Astrocyte (in vitro differentiated cells and primary cell): ENCODE measurements around the gene PXDC1. TPM values are rescaled to one million over a fixed set of nuclear protein-coding genes. Genes with fewer than 3 reads are reported as not detected.

Experiments
- DNase-seq: peaks from one replicate; pipeline ENCODE4 v3.0.0-alpha.2; 2010; ENCODE audit warnings: low read depth
- FAIRE-seq: peaks from 2 replicates; lab custom pipeline; 2011; peaks lifted over from hg19 to GRCh38; lab: Jason Lieb, UNC
- H2AFZ ChIP-seq: 2 replicates; pipeline ENCODE4 v1.6.0; 2012; ENCODE audit warnings: low read depth, low read length, inconsistent platforms
- H3K27ac ChIP-seq: 2 replicates; pipeline ENCODE4 v1.5.1; 2011; ENCODE audit warnings: low read depth, low read length, inconsistent platforms
- H3K27me3 ChIP-seq: 2 replicates; pipeline ENCODE4 v1.6.0; 2011; ENCODE audit warnings: low read length, inconsistent platforms; ENCODE audit not compliant: insufficient read depth
- H3K36me3 ChIP-seq: 2 replicates; pipeline ENCODE4 v1.5.1; 2011; ENCODE audit warnings: low read length, inconsistent platforms; ENCODE audit not compliant: insufficient read depth
- H3K4me1 ChIP-seq: 2 replicates; pipeline ENCODE4 v1.5.1; 2011; ENCODE audit warnings: low read length, inconsistent platforms; ENCODE audit not compliant: insufficient read depth
- H3K4me2 ChIP-seq: 2 replicates; pipeline ENCODE4 v1.6.0; 2012; ENCODE audit warnings: low read length, inconsistent platforms
- H3K4me3 ChIP-seq: 2 replicates; pipeline ENCODE4 v1.5.1; 2011; ENCODE audit warnings: low read depth, mild to moderate bottlenecking, low read length, inconsistent platforms; ENCODE audit not compliant: insufficient read depth
- H3K79me2 ChIP-seq: 2 replicates; pipeline ENCODE4 v1.6.0; 2012; ENCODE audit warnings: mild to moderate bottlenecking, low read length, inconsistent platforms; ENCODE audit not compliant: insufficient read depth
- H3K9ac ChIP-seq: 2 replicates; pipeline ENCODE4 v1.6.0; 2012; ENCODE audit warnings: mild to moderate bottlenecking, low read length, inconsistent platforms
- H3K9me3 ChIP-seq: 2 replicates; pipeline ENCODE4 v1.5.1; 2012; ENCODE audit warnings: low read depth, mild to moderate bottlenecking, low read length, inconsistent platforms; ENCODE audit not compliant: insufficient read depth
- H4K20me1 ChIP-seq: 2 replicates; pipeline ENCODE4 v1.6.0; 2012; ENCODE audit warnings: low read length, inconsistent platforms; ENCODE audit not compliant: insufficient read depth
- H3K27ac Mint-ChIP-seq: one replicate; pipeline ENCODE4 v1.8.0; 2021; ENCODE audit warnings: mild to moderate bottlenecking, mixed read lengths; ENCODE audit not compliant: unreplicated experiment
- H3K27me3 Mint-ChIP-seq: one replicate; pipeline ENCODE4 v1.8.0; 2021; ENCODE audit warnings: low read depth, mixed read lengths; ENCODE audit not compliant: unreplicated experiment
- H3K36me3 Mint-ChIP-seq: one replicate; pipeline ENCODE4 v1.8.0; 2021; ENCODE audit warnings: low read depth, mixed read lengths; ENCODE audit not compliant: unreplicated experiment
- H3K4me1 Mint-ChIP-seq: one replicate; pipeline ENCODE4 v1.8.0; 2021; ENCODE audit warnings: low read depth, mixed read lengths; ENCODE audit not compliant: unreplicated experiment
- H3K4me3 Mint-ChIP-seq: one replicate; pipeline ENCODE4 v1.8.0; 2021; ENCODE audit warnings: mild to moderate bottlenecking, moderate library complexity, mixed read lengths; ENCODE audit not compliant: unreplicated experiment
- H3K9me3 Mint-ChIP-seq: one replicate; pipeline ENCODE4 v1.8.0; 2021; ENCODE audit warnings: mild to moderate bottlenecking, mixed read lengths; ENCODE audit not compliant: unreplicated experiment
- EZH2 ChIP-seq: IDR thresholded peaks from 2 replicates; pipeline ENCODE4 v1.6.1; 2012; ENCODE audit warnings: mild to moderate bottlenecking, low read length, inconsistent platforms; ENCODE audit not compliant: insufficient read depth
- total RNA-seq: library from RNA; stranded (reverse); gene quantifications from 2 replicates; pipeline ENCODE4 v1.2.1, GENCODE V29; 2021
- TF ChIP-seq, protein P1 (sequence below): IDR thresholded peaks from 2 replicates; pipeline ENCODE4 v1.5.1; 2011; ENCODE audit warnings: low read depth, mild to moderate bottlenecking, inconsistent platforms, low read length, moderate library complexity; ENCODE audit not compliant: insufficient read depth

Gene PXDC1
- total RNA-seq, 1 donor from 2014 or later: 58.2 TPM

DNA sequence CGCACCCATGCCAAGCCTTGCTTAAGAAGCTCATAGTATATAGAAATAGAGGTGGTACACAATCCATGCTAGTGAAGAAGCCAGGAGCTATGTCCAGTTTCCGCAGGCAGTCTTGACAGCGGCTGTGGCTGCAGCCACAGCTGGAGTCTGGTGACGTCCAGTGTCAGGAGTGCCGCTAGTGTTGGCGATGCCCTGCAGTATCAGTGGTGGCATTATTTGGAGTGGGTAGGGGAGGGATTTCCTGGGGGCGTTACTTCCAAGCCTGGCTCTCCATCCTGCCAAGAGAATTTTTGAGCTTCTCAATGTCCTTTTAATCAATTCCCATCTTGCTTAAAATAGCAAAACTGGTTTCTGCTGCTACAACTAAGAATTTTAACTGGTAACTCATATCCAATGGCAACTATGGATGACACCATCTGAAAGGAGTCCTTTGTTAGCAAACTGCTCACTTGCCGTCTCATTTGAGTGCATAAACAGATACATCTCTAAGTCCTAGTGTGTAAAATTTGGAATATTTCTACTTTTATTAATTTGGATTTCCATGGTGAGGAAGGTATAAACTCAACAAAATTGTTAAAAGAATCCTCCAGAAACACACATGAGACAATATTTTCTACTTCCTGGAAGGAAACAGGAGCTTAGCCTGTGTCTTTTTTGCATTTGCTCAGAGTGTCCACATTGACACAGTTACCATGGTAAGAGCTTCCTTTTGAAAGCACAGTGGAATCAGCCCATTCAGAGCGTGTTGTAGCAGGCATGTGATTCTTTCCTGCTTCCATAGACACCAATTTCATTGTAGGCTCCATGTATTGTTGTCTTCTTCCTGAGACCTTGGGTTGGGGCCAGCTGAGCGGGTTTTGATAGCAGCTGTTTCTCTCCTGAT, 44.6 kb upstream of the PXDC1 start:
- Mint-ChIP-seq H3K27ac (peak overlapping the region; percentile 100), H3K4me3 (no peak overlapping the region), H3K4me1 (peaks cover 34% of the 10 kb centered on the region), H3K9me3 (no peaks in the 10 kb centered on the region), H3K27me3 (no peaks in the 10 kb centered on the region), H3K36me3 (no peaks in the 10 kb centered on the region)
- no peak overlapping the region for H3K9ac ChIP-seq
- H3K9me3 ChIP-seq: no peaks in the 10 kb centered on the region
- no peak overlapping the region for H2AFZ ChIP-seq
- TF ChIP-seq EZH2: no peak
- TF ChIP-seq, protein P1, sequence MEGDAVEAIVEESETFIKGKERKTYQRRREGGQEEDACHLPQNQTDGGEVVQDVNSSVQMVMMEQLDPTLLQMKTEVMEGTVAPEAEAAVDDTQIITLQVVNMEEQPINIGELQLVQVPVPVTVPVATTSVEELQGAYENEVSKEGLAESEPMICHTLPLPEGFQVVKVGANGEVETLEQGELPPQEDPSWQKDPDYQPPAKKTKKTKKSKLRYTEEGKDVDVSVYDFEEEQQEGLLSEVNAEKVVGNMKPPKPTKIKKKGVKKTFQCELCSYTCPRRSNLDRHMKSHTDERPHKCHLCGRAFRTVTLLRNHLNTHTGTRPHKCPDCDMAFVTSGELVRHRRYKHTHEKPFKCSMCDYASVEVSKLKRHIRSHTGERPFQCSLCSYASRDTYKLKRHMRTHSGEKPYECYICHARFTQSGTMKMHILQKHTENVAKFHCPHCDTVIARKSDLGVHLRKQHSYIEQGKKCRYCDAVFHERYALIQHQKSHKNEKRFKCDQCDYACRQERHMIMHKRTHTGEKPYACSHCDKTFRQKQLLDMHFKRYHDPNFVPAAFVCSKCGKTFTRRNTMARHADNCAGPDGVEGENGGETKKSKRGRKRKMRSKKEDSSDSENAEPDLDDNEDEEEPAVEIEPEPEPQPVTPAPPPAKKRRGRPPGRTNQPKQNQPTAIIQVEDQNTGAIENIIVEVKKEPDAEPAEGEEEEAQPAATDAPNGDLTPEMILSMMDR: no peak
- H3K79me2 ChIP-seq: no peaks in the 10 kb centered on the region
- H3K36me3 ChIP-seq: no peaks in the 10 kb centered on the region
- FAIRE-seq (no peak), DNase-seq (no peak)
- no peak overlapping the region for H3K4me3 ChIP-seq
- no peak overlapping the region for H3K4me2 ChIP-seq
- peaks cover 24% of the 10 kb centered on the region for H3K4me1 ChIP-seq
- no peaks in the 10 kb centered on the region for H4K20me1 ChIP-seq
- H3K27ac ChIP-seq: peak overlapping the region; percentile 95
- H3K27me3 ChIP-seq: no peaks in the 10 kb centered on the region

GRCh38 chr6:3794092-3794491, 42.6 kb upstream of the PXDC1 start:
- Mint-ChIP-seq H3K27ac (no peak overlapping the region), H3K4me1 (peaks cover 25% of the 10 kb centered on the region)
- H4K20me1 ChIP-seq: no peaks in the 10 kb centered on the region

More at GRCh38 chr6:3794092-3794491, 42.6 kb upstream of the PXDC1 start:
- FAIRE-seq (no peak), DNase-seq (no peak)
- Histone ChIP-seq H3K27ac (no peak overlapping the region), H3K27me3 (no peaks in the 10 kb centered on the region), H3K9me3 (no peaks in the 10 kb centered on the region), H2AFZ (no peak overlapping the region), H3K4me1 (peaks cover 31% of the 10 kb centered on the region), H3K9ac (no peak overlapping the region), H3K4me2 (no peak overlapping the region), H3K36me3 (no peaks in the 10 kb centered on the region), H3K79me2 (no peaks in the 10 kb centered on the region), H3K4me3 (no peak overlapping the region)
- no peaks in the 10 kb centered on the region for H3K9me3 Mint-ChIP-seq
- TF ChIP-seq EZH2: no peak
- TF ChIP-seq, protein P1: no peak
- no peaks in the 10 kb centered on the region for H3K27me3 Mint-ChIP-seq
- no peaks in the 10 kb centered on the region for H3K36me3 Mint-ChIP-seq
- H3K4me3 Mint-ChIP-seq: no peak overlapping the region
